HG03469 (cell line): Measurements from ENCODE around the gene BCOR.

Experiments
- ATAC-seq: cut with Tn5 transposase; IDR thresholded peaks from one replicate; pipeline ENCODE4 v1.9.1; 2021; ENCODE audit warnings: mild to moderate bottlenecking, moderate library complexity, moderate number of reproducible peaks; ENCODE audit not compliant: unreplicated experiment

The BCOR gene

DNA sequence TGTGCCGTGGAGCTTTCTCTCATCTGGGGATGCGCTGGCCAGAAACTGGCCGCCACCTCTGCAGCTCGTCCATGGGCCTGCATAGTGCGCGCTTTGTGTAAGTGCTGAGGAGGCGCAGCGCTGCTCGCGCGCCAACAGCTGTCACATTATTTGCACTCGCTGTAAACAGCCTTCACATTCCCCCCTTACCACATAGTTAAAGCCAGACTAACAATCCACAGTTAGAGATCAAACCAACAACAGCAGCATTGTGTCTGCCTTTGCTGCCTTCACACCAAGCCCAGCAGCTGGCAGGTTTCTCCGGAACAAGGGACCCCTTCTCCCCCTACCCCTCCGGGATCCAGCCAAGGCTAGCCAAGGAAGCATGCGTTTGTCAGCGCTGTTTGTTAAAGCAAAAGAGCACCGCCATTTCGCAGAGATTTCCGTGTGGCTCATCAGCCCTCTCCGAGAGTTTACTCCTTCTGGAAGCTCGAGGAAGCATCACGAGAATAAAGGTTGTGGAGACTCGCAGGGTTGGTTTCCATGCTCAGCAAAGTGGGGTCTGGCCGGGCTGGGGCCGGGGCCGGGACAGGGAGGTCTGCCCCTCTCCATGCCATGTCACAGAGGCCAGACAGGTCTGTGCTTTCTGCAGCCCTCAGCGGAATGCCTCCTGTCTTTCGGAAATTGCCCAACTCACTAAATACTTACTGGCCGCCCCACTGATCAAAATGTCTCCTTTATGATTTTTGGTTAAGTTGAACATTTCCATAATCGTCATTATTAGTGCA lies 11.0 kb downstream of the BCOR start:
- no peak for ATAC-seq

GRCh38 chrX:40085714-40086113 lies 12.0 kb downstream of the BCOR start:
- no peak for ATAC-seq

GRCh38 chrX:40085102-40085551 lies 12.6 kb downstream of the BCOR start:
- no peak for ATAC-seq

DNA sequence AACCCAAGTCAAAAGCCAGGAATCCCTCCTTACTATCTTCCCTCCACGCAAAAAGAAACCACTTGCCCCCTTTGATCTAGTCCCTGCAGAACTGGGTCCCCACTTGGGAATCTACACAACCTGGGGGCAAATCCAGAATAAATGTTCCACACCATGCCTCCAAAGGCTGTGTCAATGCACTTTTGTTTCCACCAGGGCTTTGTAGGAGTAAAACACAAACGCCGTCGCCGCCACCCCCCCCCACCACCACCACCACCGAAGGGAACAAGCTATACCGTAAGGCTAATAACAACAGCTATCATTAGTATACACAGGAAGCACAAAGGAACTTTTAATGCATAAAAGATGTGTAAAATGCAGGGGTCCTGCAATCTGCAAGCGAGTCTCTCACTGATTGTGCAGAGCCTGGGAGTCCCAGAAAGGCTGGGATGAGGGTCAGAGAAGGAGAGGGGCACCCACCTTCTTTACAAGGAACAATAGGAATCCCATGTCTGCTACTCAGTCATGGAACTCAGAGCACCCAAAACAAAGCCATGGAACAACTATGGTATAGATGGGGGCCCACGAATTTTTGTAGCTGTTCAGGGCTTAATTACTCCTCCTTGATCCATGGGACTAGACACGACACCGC lies 13.2 kb downstream of the BCOR start:
- no peak for ATAC-seq

DNA sequence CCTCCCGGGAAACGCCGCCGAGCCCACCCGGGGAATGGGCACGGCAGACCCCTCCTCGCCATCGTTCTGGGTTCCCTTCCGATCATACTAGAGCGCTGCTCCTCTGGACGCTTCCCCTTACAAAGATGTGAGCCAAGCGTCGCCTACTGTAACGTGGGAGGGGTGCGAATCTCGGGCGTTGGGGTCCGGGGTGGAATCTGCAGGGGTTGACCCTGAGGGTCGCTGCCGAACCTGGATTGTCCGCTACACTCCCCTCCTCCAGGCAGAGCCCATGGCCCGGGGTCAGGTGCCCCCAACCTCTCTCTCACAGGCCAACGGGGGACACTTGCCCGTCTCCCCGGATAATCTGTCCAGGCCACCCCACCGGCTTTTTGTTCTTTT lies 13.8 kb downstream of the BCOR start:
- ATAC-seq = no peak

- ATAC-seq = no peak
Observed at GRCh38 chrX:40083120-40083978, 14.4 kb downstream of the BCOR start.

- ATAC-seq = no peak
Observed at GRCh38 chrX:40082447-40083119, 15.2 kb downstream of the BCOR start.

DNA sequence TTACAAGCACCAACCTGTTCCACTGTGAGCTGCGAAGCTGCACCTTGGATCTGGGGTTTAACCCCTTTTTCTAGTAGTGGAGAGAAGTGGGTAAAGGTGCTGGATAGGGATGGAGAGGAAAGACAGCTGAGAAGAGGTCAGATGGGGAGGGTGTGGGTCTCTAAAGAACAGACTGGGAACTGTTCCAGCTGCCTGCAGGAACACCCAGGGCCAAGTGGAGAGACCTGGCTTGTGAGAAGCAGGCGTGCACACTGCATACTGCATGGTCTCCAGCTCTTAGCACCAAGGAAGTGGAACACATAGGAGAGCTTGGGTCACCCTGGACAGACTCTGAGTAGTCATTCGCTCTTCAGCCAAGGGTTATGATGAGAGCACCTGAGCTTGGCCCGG lies 16.1 kb downstream of the BCOR start:
- ATAC-seq = no peak

- ATAC-seq = no peak
Observed at GRCh38 chrX:40080894-40081678, 16.7 kb downstream of the BCOR start.

- no peak for ATAC-seq
Observed at GRCh38 chrX:40079572-40079971, 18.2 kb downstream of the BCOR start.

DNA sequence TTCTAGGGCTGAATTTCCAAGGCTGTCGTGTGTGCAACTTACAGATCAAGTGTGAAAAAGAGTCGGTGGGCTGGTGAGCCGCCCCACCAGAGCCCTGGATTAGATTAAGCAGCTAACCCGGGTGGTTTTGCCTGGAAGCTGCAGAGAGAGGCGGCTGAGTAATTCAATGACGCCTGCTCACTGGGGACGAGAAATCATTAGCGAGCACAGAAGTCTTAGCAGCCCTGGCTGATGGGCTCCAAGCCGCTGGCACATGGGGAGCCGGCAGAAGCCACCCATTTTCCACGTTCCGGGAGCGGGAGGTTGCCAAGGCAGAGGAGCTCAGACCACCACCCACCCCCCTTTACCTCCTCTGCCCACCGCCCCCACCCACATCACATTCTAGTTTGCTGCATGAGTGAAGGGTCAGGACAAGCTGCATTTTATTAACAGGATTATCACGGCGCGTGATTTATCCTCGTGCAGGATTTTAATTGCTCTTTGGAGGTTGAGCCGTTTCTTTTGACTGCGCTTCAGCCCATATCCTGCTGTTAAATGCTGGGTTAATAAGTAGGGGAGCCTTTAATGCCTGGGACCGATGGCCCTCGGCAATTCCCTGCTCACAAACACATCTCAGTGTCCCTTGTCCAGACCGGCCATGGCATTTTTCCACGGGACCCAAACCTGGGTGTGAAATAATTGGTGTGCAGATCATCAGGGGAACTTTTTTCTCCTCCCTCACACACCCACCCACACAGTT lies 19.1 kb downstream of the BCOR start:
- no peak for ATAC-seq

GRCh38 chrX:40077906-40078305 lies 19.9 kb downstream of the BCOR start:
- no peak for ATAC-seq

DNA sequence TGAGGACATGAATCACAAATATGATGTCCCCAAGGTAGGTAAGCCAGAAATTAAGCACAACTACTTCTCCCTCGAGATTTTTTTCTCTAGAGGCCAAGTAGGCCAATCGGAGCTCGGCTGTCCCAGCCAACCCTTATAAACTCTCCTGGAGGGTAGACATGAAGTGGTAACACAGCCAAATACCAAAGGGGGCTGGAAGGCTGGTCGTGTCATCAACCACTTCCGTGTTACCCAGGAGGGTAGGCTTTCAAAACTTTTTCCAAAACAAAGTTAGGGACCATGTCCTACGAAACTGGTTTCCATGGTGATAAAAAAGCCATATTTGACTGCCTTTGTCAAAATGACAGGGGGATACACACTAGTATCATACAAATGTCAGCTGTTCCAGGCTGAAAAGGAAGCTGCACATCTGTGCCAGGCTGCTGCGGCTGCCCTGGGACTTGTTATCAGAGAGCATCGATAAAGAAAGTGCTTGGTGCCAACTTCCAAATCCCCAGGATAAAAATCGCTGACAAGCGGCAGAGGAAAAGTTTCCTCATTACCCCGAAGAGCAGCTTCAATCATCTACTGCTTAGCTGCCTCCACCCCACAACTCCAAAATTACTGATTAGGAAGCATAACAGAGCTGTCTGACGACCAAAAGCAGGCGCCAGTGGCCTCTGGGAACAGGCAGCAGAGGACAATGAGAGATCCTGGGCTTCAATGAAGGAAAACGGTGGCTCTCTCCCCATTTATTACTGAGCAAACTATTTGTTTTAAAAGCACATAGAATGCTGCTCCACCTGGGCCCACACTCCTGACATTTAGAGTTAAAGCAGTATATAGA lies 20.8 kb downstream of the BCOR start:
- ATAC-seq = no peak

GRCh38 chrX:40074959-40075332 lies 22.8 kb downstream of the BCOR start:
- ATAC-seq = no peak

DNA sequence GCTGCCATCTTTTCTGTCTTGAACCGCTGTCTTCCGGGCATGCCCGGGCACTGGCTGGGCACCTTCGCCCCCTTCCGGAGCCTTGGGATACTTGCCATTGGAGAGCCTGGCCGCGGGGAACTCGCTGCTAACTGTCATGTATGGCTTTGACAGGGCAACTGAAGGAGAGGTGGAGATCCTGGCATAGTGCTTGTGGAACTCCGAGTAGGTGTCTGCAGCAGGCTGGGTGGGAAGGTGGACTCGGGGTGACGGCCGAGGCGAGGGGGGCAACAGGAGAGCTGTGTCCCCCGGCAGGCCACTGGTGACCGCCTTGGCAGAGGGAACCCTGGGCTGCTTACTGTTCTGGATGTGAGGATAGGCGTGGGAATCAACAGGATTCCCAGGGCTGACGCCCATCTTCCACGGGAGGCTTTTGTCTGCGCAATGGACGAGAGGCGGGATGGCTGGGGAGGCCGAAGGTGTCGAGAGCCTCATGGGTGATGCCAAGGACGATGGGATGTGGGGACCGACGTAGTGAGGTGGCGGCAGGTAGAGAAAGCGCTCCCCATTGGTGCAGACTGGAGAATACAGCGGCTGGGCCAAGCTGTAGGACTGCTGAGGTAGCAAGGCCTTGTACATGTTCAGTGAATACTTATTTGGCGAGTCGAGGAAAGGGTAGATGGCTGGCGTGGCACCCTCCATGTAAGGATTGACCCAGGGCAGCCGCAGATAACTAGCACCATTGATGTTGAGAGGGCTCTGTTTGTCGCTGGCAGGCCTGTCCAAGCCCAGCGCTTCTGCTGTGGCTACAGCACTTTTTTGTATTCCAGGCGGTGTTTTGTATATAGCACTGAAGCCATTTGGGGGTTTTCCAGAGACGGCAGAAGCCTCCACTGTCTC lies 23.4 kb downstream of the BCOR start:
- no peak for ATAC-seq

DNA sequence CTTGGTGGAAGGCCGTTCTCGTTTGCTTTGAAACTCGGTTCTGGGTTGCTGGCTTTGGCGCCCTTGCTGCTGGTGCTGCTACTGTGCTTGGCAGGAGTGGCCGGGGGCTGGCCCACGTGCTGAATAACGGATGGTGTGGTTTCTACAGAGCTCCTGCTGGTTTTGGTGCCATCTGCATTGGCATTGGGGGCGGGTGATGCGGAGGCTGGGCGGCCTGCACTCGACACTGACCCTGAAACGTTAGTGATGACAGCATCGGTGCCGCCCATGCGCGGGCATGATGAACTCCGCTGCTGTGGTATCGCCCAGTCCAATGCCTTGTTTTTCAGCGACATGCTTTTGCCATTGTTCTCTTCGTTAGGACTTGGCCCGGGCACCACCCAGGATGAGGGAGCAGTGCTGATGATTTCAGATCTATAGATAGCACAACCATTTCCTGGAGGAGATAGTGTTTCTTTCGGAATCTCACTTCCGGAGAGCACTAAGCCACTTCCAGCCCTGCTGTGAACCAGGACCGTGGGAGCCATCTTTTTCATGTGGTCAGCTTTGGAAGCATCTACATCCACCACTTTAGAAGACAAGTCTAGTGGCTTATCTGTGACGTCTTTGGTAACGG lies 24.2 kb downstream of the BCOR start:
- ATAC-seq = no peak

DNA sequence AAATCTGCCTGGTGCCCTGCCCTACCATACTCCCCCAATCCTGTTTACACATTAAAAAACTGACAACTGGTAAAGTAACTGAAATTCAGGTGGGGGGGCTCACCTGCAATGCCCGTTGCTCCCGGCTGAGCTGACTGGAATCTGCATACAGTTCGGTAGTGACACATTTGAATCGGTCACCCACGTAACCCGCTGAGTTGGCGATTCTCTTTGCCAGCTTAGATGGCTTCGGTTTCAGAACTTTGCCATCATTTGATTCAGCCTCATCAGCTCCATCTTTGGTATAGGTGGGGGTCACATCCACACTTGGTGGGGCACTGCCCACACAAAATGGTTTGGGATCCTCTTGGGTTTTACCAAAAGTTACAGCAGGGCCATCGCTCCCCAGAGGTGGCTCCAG lies 25.5 kb downstream of the BCOR start:
- no peak for ATAC-seq
